ENCODE measurements around the gene C10orf90.

The C10orf90 gene

DNA sequence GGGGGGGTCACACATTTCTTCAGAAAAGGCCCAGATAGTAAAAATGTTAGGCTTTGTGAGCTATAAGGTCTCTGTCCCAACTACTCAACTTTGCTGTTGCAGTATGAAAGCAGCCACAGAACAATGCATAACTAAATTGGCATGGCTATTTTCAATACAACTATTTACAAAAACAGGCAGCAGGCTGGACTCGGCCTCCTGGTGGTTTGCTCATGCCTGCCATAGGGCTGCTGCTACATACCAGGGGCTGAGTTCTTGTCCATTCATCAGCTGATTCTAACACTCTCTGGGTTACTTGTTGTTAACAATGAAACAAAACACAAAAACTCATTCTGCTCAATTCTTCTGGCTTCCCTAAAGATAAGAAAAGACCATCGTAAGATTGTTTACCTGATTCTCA, 172.8 kb downstream of the C10orf90 start:
- no peak for DNase-seq

- no peak for DNase-seq
These were observed 173.5 kb downstream of the C10orf90 start for GRCh38 chr10:126496771-126497545.

- no peak for DNase-seq
These were observed 179.0 kb downstream of the C10orf90 start for GRCh38 chr10:126491476-126491875.

- no peak for DNase-seq
These were observed 189.3 kb downstream of the C10orf90 start for GRCh38 chr10:126481181-126481580.

GRCh38 chr10:126480648-126481047, 189.8 kb downstream of the C10orf90 start:
- DNase-seq = no peak

DNA sequence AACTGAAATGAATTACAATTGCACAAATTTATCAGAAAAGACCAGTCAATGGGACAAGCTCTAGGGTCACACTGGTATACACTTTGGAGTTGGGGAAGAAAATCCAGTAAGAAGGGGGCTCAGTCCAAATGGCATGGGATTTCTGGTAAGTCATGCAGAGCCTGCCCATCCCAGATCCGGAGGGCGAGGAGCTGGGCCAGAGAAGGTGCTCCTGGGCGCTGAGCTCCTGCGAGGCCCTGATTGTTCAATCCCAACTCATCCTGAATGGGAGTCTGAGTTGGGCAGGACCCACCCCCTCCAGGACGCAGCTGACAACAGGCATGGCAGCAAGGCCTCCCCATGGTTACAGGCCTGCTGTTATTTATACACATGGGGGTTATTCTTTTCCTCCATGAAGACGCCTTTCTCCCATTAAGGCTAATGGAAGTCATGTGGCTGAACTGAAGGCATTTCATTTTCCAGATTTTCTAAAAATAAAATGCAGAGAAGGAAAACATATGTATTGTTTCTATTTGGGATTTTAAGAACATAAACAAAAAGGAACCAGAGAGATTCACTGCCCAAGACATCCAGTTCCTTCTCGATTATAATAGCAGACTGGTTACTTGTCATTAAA, 191.1 kb downstream of the C10orf90 start:
- no peak for DNase-seq

DNA sequence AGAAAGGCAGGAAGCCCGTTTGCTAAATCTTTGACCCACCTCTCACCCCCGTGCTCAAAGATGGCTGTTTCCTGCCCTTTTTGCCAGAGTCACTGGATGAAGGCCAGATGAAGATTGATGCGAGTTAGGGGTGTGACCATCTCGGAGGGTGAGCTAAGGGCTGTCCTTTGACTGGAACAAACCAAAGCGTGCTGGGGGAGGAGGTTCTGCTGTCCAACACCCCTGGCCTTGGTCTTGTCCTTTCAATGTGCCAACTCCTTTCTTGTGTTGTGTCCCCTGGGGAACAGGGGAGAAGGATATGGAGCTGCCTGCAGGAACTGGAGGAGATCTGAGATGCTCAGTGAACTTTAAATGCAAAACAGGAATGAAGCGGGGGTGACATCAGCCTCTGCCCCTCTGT, 191.9 kb downstream of the C10orf90 start:
- DNase-seq = no peak

DNA sequence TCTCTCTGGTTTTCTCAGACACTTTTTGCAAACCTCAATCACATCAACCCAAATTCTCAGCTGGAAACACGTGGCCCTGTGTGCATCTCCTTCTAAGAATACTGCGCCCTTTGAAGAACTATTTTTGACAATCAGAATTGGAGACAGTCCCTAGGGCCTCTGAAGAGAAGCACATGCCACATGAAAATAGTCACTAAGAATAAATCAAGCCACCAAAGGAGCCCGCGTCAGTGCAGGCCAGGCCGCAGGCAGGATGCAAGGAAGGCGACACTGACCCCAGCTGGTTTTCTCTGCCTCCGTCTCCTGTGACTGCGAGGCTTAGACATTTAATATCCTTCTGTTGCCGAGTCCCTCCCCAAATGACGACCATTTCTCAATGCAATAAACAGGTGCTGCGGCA, 194.2 kb downstream of the C10orf90 start:
- no peak for DNase-seq

- no peak for DNase-seq
These were observed 195.3 kb downstream of the C10orf90 start for GRCh38 chr10:126475074-126475691.

GRCh38 chr10:126474031-126474430, 196.5 kb downstream of the C10orf90 start:
- no peak for DNase-seq

DNA sequence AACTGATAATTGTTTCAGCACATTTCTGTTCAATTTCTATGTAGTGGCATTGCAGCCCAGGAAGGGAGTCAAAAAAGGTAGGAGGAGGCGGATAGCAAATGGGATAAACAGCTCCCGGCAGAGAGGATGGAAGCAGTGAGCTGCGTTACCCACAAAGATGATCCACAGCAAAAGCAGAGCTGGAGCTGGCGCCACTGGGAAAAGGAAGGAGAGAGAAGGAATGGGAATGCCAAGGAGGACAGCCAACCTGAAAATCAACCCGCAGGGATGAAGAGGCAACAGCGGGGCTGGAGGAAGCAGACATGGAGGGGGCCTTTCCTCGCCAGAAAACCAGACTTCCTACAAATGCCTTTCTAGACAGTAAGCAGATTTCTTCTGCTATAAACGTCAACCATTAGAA, 199.5 kb downstream of the C10orf90 start:
- no peak for DNase-seq

DNA sequence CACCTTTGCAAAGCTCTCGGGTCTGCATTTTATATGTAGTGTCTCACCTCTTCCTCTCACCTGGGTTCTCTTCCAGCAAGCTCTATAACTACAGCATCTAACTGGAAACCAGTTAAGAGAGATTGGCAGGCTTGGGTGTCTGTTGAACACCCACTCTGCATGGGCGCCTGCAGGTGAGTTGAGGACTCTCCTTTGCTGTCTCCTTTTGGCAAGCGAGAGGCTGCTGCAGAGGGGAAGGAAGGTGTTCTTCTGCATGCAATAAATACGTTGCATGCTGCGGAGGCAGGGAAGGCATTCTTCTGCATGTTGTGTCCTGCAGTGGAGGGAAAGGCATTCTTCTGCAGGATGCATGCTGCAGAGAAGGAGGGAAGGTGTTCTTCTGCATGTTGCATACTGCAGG, 200.8 kb downstream of the C10orf90 start:
- DNase-seq = no peak

GRCh38 chr10:126468876-126469643, 201.4 kb downstream of the C10orf90 start:
- no peak for DNase-seq

DNA sequence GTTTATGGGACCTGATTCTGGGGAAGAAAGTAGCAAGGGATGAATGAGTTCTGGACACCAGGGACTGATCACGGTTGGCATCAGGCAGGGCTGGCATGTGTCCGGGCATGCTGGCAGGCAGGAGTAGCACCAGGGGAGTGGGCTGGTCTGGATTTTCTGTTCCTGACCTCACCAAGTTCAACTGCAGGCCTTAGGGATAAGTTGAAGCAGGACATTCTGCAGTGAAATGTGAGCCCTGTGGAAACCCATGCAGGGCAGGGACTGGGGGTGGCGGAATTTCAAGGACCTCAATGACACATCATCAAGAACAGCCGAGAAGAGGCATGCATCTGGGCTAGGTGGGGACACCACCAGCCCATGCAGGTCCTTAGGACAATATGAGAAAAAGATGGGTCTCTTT, 202.0 kb downstream of the C10orf90 start:
- DNase-seq = no peak

DNA sequence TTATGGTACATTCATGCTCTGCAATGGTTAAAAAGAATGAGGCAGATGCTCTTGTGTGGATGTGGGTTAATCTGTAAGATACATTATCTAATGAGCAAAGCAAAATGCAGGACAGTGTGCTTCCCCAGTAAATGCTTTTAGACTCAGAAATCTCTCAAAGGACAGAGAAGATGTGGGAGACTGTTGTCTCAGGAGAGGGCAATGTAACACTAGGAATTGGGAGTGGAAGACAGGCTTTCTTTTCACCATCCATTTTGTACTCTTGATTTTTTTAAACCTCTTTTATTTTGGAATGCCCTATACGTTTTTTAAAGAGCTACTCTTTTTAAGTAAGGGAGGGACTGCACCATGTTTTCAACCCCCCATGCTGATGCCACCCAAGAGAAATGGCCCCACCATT, 204.7 kb downstream of the C10orf90 start:
- DNase-seq = no peak

DNA sequence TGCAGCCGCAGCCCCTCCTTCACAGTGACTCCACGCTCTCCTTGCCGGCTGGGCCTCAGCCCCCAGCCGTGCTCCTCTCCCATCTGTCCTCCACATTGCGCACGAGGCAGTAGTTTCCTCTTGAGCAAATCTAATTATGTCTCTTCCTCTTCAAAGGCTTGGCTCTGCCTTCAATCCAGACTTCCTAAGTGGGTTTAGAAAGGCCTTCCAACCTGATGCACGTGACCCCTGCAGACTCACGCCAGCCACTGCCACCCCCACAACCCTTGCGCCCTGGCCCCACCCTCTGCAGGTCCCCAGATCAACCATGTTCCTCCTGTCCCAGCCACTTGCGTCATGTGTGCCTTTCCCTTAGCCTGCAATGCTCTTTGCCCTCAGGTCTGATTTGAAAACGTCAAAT, 207.2 kb downstream of the C10orf90 start:
- DNase-seq = no peak

DNA sequence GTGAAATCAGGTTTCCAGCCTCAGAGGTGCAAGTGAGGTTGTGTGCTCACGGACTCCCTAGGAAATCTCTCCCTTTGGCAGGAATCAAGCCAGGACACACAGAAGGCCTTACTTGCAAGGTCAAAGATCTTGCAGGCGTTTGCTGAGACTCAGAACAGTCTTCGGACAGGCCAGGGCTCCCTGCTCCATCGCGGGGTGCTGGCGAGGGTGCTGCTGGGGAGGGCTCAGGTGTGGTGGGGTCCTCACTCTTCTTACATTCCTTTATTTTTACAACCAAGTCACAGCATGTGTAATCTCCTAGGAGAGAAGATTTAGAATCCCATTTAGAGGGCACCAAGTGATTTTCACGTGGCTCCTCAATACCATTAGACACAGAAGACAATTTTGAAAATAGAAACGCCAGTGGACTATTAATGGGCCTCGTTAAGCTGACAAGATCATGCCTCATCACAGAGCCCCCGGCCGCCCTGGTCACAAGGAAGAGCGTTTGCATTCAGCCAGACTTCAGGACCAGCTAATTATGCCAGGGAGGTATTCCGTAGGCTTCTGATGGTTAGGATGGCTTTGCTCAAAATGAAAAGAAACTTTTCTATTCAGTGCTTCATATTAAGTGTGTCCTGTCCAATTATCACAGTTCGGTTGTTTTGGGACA, 209.1 kb downstream of the C10orf90 start:
- DNase-seq = no peak

- DNase-seq = peak; percentile 83
These were observed 210.5 kb downstream of the C10orf90 start for GRCh38 chr10:126459878-126460481.

DNA sequence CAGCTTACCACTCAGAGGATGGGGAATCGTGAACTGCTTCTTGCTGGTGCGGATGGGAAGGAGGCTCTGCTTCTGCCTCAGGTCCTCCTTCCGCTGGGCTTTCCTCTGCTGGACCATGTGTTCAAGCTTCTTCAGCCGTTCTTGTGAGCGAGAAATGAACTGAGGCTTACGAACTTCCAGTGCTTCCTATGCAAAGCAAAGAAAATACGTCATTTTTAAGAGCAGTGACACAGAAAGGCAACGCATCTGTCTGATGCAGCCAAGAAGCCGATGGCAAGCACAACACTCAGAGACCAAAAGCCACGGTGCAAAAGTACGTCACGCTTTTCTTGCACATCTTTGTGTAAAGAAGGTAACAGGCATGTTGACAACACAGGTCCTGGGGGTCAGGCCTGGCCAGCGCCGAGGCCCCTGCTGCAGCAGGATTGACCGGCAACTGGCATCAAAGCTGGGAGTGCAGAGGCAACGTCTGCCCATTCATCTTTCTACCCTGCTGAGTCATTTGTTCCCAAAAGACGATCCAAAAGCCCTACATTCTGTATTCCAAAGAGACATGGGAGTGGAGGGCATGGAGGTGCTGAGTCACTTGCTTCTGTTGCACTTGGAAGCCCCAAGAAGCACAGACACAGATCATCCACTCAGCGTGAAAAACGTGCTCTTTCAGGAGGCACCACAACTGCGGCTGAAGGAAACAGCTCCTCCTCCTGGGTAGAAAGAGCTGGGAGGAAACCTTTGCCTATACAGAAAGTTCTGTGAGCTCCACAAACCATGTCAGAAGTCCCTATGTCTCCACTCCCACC, 211.3 kb downstream of the C10orf90 start:
- DNase-seq = peak; percentile 5

GRCh38 chr10:126458466-126458865, 212.0 kb downstream of the C10orf90 start:
- no peak for DNase-seq

DNA sequence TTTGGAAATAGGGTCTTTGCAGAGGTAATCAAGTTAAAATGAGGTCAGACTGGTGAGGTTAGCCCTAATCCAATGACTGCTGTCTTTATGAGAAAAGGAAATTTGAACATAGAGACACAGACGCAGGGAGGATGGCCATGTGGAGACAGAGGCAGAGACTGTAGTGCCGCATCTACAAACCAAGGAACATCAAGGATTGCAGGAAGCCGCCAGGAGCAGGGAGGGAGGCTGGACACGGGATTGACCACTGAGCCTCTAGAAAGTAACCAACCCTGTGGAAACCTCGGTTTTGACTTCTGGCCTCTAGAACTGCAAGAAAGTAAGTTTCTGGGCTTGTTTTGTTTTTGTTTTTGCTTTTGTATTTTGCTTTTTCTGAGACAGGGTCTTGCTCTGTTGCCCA, 213.9 kb downstream of the C10orf90 start:
- DNase-seq = no peak

Data from NCI-H226 (cell line).